SK-N-SH treated with all-trans-retinoic acid at 6 μM for 48 hours (cell line): ENCODE data around the gene KLF2.

Experiments used
- ARNTL ChIP-seq: fragments of 450-650 bp; formaldehyde crosslinking; IDR thresholded peaks from 2 replicates; pipeline ENCODE4 v1.5.0; 2020; ENCODE audit warnings: low read depth, mild to moderate bottlenecking, moderate library complexity, borderline replicate concordance
- RARB ChIP-seq: fragments of 250-450 bp; sonication (Bioruptor Pico); IDR thresholded peaks from 2 replicates; pipeline ENCODE4 v1.8.0; 2021; ENCODE audit warnings: mild to moderate bottlenecking, moderate library complexity

GRCh38 chr19:16328824-16329482 lies 4.3 kb downstream of the KLF2 start:
- no peak for TF ChIP-seq ARNTL (CRISPR knock-in tag)
- TF ChIP-seq RARB (CRISPR knock-in tag) = no peak
